Tibial nerve (tissue), 4 donors: Measurements from ENCODE around the gene CFAP47. TPM values are rescaled to one million over a fixed set of nuclear protein-coding genes. Genes with fewer than 3 reads are reported as not detected.
"Not testable (repeated sequence)": the region's sequence is repeated elsewhere in the genome, so short reads cannot be mapped to it uniquely, and the experiment has no call there.

Experiments used
- DNase-seq, 2 donors: peaks; one replicate each; pipeline ENCODE4 v3.0.0-alpha.2; 2019; ENCODE audit warnings: low spot score in 2 of 2
- H3K27ac ChIP-seq, 4 donors: fragments of 200-600 bp; sonication (generic) in 3 of 4; one replicate each; pipeline ENCODE4 v1.5.1; 2017 to 2019; ENCODE audit warnings: mild to moderate bottlenecking in 1 of 4
- H3K27me3 ChIP-seq, 2 donors: fragments of 200-600 bp; sonication (generic) in 1 of 2; one replicate each; pipeline versions ENCODE4 v1.5.1 to v1.6.0; 2017 to 2019
- H3K36me3 ChIP-seq, 3 donors: fragments of 200-600 bp; sonication (generic); one replicate each; pipeline ENCODE4 v1.5.1; 2018 to 2019
- H3K4me1 ChIP-seq, 4 donors: fragments of 200-600 bp; sonication (generic) in 3 of 4; one replicate each; pipeline ENCODE4 v1.5.1; 2017 to 2019
- H3K4me3 ChIP-seq, 4 donors: fragments of 200-600 bp; sonication (generic) in 3 of 4; one replicate each; pipeline ENCODE4 v1.5.1; 2017 to 2019; ENCODE audit warnings: mild to moderate bottlenecking in 1 of 4, moderate library complexity in 1 of 4
- H3K9me3 ChIP-seq, 4 donors: fragments of 200-600 bp; sonication (generic) in 3 of 4; one replicate each; pipeline ENCODE4 v1.5.1; 2017 to 2019
- CTCF ChIP-seq, 5 experiments: fragments of 200-600 bp in 3 of 5; fragments of 450-650 bp in 2 of 5; sonication (generic) in 3 of 5; IDR thresholded peaks; one replicate each; pipeline ENCODE4 v1.5.1; 2016 to 2019; ENCODE audit warnings: antibody characterized with exemption in 5 of 5, mild to moderate bottlenecking in 3 of 5, moderate library complexity in 2 of 5
- EP300 ChIP-seq, 2 donors: sonication (generic); formaldehyde crosslinking; IDR thresholded peaks; one replicate each; pipeline ENCODE4 v1.6.1; 2017; ENCODE audit warnings: antibody characterized with exemption in 2 of 2, mild to moderate bottlenecking in 1 of 2
- POLR2A ChIP-seq, 2 donors: fragments of 450-650 bp; IDR thresholded peaks; one replicate each; pipeline ENCODE4 v1.6.1; 2017; ENCODE audit warnings: antibody characterized with exemption in 2 of 2, mild to moderate bottlenecking in 2 of 2, moderate library complexity in 2 of 2
- WGBS, 2 donors: methylation state at CpG; one replicate each; pipeline ENCODE4 v1.1.5; 2018; 5-methylcytosine and 5-hydroxymethylcytosine counted together
- total RNA-seq, 4 donors: library from RNA; depleted of rRNA; stranded (reverse); fragments of >200 nt; gene quantifications; one replicate each; pipeline ENCODE4 v1.1.0, GENCODE V29; 2016

CFAP47 gene
- total RNA-seq: not detected

- WGBS, 2 donors: 4 to 29% methylated on average over 5 to 38 of the region's 38 CpGs
- Histone ChIP-seq H3K4me1 (no peaks in the 10 kb centered on the region), H3K27ac (no peak within 1 kb of the TSS), H3K36me3 (no peaks in the 10 kb centered on the region), H3K27me3 (no peaks in the 10 kb centered on the region), H3K9me3 (no peaks in the 10 kb centered on the region), H3K4me3 (peak within 1 kb of the TSS in 1 of 4 donors; percentile 27)
- no peak for DNase-seq
- no peak for TF ChIP-seq CTCF (IDR thresholded peaks at IDR 0.05)
- no peak for TF ChIP-seq POLR2A (IDR thresholded peaks at IDR 0.05)
- no peak for TF ChIP-seq EP300 (IDR thresholded peaks at IDR 0.05)
These were observed at the start of gene CFAP47 for GRCh38 chrX:35919536-35920309. CFAP47 (plus strand) TSS chrX:35919734; CDS start chrX:35919800, 66 bp downstream.

- no peaks in the 10 kb centered on the region for H3K36me3 ChIP-seq
- no peak overlapping the region for H3K4me3 ChIP-seq
- H3K4me1 ChIP-seq: no peaks in the 10 kb centered on the region
- no peaks in the 10 kb centered on the region for H3K9me3 ChIP-seq
- TF ChIP-seq CTCF (IDR thresholded peaks at IDR 0.05): no peak
- no peak for TF ChIP-seq EP300 (IDR thresholded peaks at IDR 0.05)
- no peak for TF ChIP-seq POLR2A (IDR thresholded peaks at IDR 0.05)
- 39 to 46% methylated on average over 2 of the region's 2 CpGs for WGBS, 2 donors
- no peak for DNase-seq
- no peak overlapping the region for H3K27ac ChIP-seq
- no peaks in the 10 kb centered on the region for H3K27me3 ChIP-seq
These were observed 38.9 kb upstream of the CFAP47 start for GRCh38 chrX:35880601-35881000.

- Histone ChIP-seq H3K4me3 (no peak overlapping the region), H3K9me3 (no peaks in the 10 kb centered on the region), H3K36me3 (no peaks in the 10 kb centered on the region), H3K4me1 (no peaks in the 10 kb centered on the region), H3K27me3 (no peaks in the 10 kb centered on the region), H3K27ac (no peak overlapping the region)
- DNase-seq: no peak
- TF ChIP-seq CTCF (IDR thresholded peaks at IDR 0.05) (no peak), EP300 (IDR thresholded peaks at IDR 0.05) (no peak), POLR2A (IDR thresholded peaks at IDR 0.05) (no peak)
These were observed 33.4 kb upstream of the CFAP47 start for GRCh38 chrX:35886135-35886534.

GRCh38 chrX:35890699-35891098, 28.8 kb upstream of the CFAP47 start:
- Histone ChIP-seq H3K27me3 (no peaks in the 10 kb centered on the region), H3K9me3 (no peaks in the 10 kb centered on the region), H3K4me1 (no peaks in the 10 kb centered on the region), H3K4me3 (no peak overlapping the region), H3K36me3 (no peaks in the 10 kb centered on the region), H3K27ac (no peak overlapping the region)
- no peak for DNase-seq
- WGBS, 2 donors: 56 to 58% methylated on average over 9 of the region's 9 CpGs
- TF ChIP-seq EP300 (IDR thresholded peaks at IDR 0.05): no peak
- TF ChIP-seq CTCF (IDR thresholded peaks at IDR 0.05): peak in 3 of 5 experiments; percentile 25 to 34 (median 27)

- WGBS, 2 donors: 84 to 90% methylated on average over 2 to 6 of the region's 6 CpGs
- not testable (repeated sequence) for H3K27me3 ChIP-seq, H3K27ac ChIP-seq, H3K4me1 ChIP-seq, H3K9me3 ChIP-seq, H3K4me3 ChIP-seq, H3K36me3 ChIP-seq, DNase-seq
These were observed 67.3 kb downstream of the CFAP47 start for GRCh38 chrX:35986816-35987215.
